ENCODE data around the gene BCAR1.

GRCh38 chr16:75250089-75250808 is 1.2 kb downstream of the BCAR1 start:
- TF ChIP-seq EP300 (IDR thresholded peaks at IDR 0.05) (no peak), CTCF (IDR thresholded peaks at IDR 0.05) (no peak), POLR2A (IDR thresholded peaks at IDR 0.05) (no peak)

Measured in suprapubic skin (tissue), 3 donors.